Tongue (tissue), 2 donors: Measurements from ENCODE around the gene PACRGL. TPM values are rescaled to one million over a fixed set of nuclear protein-coding genes. Genes with fewer than 3 reads are reported as not detected.
A peak's percentile ranks its signal among the peaks of the same experiment; 100 is the strongest.
"Not testable (repeated sequence)": the region's sequence is repeated elsewhere in the genome, so short reads cannot be mapped to it uniquely, and the experiment has no call there.

Experiments
- DNase-seq: peaks from one replicate; pipeline ENCODE4 v3.0.0-alpha.2; 2015
- total RNA-seq: library from RNA; depleted of rRNA; stranded (reverse); fragments of >200 nt; gene quantifications from one replicate; pipeline ENCODE4 v1.2.3, GENCODE V29; 2014

Gene PACRGL
- total RNA-seq, 1 donor from 2014 or later: 34.6 TPM

DNA sequence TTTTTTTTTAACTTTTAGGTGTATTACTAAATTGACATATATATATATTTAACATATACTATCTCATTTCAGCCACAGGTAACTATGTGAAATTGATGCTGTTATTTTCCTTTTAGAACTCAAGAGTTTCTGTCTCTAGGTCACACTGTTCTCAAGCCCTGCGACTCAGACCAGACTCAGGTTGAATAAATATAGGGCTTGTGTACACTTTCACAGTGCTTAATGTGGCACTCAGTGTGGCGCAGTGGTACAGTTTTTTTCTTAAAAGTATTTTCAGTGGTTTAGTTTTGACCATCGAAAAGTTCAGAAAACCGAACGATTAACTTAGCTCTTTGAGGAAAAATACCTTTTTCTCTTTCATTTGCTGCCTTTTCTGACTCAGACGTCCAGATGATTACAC, 24.7 kb downstream of the PACRGL start:
- DNase-seq: no peak

DNA sequence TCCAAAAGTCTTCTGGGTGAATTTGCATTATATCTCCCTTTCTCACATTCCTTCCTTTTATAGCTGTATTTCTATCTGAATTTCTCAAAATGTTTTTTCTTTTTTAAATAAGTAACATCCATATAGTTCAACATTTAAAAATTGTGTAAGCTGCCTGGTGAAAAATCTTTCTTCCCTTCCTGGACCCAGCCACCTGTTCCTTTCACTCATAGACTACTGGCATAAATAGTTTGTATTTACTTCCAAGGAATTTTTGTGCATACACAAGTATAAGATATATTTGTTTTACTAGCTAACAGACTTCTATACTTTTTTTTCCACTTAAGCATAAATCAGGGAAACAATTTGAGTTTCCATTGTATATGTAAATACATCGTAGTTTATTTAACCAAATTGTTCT, 35.7 kb downstream of the PACRGL start:
- DNase-seq: peak; percentile 6

DNA sequence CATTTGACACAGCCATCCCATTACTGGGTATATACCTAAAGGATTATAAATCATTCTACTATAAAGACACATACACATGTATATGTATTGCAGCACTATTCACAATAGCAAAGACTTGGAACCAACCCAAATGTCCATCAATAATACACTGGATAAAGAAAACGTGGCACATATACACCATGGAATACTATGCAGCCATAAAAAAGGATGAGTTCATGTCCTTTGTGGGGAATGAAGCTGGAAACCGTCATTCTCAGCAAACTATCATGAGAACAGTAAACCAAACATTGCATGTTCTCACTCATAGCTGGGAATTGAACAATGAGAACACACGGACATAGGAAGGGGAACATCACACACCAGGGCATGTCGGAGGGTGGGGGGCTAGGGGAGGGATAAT, 45.7 kb downstream of the PACRGL start:
- not testable (repeated sequence) for DNase-seq

DNA sequence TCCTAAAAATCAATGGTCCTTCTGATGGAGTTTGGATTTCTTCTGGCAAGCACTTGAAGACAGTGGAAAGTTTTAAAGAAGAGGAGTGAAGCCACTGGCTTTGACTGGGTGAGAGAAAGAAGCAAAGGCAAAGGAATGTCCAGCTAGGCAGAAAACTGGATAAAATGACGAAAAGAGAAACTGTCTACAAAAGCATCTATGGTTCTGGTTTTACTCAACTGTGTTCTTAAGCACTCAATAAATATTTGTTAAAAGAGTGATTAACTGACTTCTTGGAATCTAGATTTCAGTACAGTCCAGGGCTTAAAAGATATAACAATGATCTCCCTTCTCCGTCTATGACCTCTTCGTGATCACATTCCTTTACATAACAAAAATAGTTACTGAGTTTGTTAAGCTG, 52.4 kb downstream of the PACRGL start:
- DNase-seq: no peak

DNA sequence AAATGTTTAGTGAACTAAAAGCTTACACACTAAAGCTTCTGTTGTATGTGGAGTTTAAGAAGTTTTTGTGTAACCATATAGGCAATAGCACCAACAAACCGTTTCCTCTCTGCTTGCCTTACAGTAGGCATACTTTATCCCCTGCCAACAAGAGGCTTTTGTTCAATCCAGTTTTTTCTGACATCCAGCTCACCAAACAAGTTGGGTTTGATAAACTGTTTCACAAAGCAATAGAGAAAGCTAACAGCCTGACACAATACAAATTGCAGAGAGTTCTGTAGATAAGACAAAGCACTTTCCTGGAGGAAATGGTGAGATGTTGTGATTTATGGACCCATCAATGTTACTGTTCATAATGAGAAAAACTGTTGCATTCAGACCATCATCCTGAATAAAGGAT, 53.8 kb downstream of the PACRGL start:
- DNase-seq: no peak

DNA sequence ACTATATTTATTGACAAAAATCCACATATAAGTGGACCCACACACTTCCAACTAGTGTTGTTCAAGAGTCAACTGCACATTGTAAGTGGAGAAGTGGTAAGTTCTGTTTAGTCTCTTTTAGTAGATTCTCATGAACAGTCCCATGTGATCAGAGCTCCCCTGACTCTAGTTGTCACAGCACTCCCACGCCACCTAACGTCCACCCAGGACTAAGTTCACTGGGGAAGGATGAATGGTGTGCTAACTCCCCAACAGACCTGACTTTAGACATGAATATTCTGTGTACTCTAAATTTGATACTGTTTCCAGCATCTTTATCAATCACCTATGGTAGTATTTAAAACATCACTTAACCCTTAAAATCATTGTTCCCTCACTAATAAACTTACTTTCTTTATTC, 59.8 kb downstream of the PACRGL start:
- no peak for DNase-seq

DNA sequence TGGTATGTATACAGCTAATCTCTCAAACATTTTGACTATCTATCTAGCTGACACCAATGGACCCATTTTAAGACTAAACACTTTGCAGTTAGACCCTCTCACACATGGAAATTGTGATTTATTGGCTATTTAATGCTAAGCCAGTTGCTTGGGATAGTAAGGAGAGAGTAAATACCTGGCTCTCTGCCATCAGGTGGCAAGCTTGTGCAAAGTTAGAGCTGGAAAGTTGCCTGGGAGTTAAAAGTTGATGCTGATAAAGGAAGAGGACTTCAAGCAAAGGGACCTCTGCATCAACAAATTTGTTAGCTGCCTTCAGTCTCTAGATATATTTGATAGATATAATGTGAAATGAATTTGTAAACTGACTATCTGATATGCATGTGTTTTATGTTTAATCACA, 61.1 kb downstream of the PACRGL start:
- no peak for DNase-seq

- no peak for DNase-seq
Measured at GRCh38 chr4:20761826-20762225, 61.6 kb downstream of the PACRGL start.

DNA sequence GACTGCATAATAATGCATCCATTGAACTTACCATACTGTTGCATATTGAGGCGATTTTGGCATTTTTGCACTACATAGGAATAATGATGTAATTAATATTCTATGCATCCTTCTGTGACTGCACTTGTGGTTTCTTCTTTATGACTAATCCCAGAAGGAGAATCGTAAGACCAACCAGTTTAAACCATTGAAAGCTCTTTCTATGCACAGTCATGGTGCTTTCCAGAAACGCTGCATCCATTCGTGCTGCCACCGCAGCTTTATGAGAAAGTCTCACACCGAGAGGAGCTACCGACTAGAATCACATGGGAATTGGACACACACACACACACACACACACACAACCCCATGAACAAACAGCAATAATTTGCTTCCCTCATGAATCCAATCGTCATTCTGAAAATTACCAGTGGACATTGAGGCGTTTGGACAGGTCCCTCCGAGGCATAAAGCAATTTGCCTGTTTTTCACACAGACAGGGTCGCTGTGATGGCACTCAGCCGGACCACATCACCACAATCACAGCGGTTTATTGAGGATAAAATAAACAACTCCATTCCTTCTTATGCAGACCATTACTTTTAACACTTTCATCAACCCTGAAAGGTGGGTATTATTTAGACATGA, 64.2 kb downstream of the PACRGL start:
- DNase-seq: no peak

DNA sequence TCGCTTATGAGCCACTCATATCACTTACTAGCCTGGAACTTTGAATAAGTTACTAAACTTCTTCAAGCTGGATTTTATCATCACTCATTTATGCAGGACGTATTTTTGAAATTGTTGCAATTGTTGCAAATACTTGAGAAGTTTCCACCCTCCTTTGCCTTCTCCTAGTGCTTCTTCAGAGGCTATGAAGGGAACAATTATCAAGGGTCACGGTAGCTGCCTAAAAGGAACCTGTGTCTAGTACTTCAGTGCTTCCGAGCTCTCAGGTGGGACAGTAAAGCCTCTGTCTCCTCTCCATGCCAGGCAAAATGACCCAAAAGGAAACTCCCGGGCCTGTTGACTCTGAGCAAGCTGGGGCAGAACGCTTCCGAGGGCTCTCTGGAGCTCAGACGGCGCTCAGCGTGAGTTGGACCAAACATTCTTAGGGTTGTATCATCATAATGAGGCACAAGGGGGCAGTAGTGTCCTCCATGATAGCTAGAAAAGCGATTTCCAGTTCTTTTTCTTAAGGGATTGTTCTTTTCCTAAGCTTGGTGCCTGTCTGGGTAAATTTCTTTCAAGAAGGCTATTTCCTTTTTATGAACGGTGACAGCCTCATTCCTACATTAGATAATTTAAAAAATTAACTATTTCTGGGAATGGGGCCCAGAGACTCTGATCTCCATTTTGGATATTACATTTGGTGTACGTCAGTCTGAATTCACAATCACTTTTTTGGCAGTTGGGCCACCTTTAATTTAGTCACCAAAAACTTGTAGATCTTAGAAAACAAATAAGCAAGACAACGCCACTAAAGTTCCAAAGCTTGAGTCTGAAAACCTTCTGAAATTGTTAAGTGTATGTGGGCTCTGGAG, 73.1 kb downstream of the PACRGL start:
- DNase-seq: peak; percentile 79

GRCh38 chr4:20778896-20779295, 78.6 kb downstream of the PACRGL start:
- no peak for DNase-seq

GRCh38 chr4:20783134-20783533, 82.9 kb downstream of the PACRGL start:
- DNase-seq: not testable (repeated sequence)

DNA sequence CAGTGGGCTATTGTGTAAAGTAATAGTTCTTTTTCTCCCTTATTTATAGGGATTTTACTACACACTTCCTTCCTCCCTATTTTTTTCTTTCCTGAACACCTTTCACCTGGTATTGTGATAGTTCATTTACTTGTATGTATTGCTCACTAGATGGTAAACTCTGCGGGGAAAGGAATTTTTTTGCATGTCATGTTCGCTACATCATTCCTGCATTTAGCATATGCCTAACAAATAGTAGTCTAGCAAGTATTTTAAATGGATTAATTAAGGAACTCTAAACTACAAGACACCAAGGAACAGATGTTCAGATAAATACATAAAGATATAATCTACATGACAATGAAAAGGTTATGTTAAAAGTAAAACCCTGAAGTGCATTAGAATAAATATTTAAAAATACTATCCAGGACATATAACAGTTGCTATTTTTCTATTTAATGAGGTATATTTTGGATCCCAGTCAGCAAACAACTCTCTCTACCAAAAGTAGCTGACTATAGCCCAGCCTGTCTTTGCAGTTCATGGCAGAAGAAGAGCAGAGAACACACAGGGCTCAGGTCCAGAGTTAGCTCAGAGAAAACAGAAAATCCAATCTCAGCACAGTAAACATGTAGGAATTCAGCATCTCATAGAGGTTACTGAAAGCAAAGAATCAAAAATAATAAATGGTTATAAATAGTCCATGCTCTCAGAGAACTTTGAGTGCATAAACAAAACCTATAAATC, 87.8 kb downstream of the PACRGL start:
- DNase-seq: peak; percentile 1
